RKO (cell line): Measurements from ENCODE around the gene APBA2.

ENCODE experiments used
- DNase-seq: peaks from one replicate; pipeline ENCODE4 v3.0.0-alpha.2; 2016; ENCODE audit warnings: low spot score

The APBA2 gene

DNA sequence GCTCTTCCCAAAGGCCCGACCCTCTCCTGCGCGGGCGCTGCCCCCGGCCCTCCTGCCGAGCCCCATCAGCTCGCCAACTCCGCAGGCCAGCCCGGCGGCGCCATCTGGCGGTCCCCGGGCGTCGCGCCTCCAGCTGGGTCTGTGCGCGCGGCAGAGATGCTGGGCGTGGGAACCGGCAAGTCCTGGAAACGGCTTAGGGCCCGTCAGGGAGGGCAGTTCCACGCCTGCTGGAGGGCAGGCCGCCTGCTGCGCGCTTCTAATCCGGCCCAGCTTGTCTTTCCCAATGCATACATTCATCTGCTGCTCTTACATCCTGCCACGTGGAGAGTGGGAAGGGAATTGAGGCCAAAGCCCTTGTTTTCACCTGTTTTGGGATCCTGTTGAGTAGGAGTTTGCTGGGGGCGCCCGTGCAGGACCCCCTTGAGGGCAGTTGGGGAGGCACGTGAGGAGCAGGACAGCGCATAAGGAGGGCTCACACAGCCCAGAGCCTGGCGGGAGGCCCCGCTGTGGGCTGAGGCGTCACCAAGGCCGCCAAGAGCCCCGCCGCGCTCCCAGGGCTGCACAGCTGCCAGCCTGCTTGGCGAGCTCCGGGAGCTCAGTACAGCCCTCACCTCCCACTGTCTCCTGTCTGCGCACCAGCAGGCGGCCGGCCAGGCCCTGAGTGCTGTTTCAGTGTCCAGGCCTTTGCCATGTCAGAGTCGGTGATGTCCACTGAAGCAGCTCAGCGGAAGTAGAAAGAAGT lies 218.2 kb downstream of the APBA2 start:
- no peak for DNase-seq

DNA sequence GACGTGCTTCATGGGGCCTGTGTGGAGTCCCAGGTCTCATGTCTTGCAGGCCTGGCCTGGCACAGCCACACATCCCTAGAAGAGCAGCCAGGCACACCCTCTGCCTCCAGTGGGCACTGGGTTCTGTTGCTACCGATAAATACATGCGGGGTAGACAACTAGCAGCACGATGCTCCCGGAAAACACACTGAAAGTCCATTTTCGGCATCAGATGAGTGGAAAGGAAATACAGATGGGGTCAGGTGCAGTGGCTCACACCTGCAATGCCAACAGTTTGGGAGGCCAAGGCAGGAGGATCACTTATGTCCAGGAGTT lies 218.7 kb downstream of the APBA2 start:
- no peak for DNase-seq

DNA sequence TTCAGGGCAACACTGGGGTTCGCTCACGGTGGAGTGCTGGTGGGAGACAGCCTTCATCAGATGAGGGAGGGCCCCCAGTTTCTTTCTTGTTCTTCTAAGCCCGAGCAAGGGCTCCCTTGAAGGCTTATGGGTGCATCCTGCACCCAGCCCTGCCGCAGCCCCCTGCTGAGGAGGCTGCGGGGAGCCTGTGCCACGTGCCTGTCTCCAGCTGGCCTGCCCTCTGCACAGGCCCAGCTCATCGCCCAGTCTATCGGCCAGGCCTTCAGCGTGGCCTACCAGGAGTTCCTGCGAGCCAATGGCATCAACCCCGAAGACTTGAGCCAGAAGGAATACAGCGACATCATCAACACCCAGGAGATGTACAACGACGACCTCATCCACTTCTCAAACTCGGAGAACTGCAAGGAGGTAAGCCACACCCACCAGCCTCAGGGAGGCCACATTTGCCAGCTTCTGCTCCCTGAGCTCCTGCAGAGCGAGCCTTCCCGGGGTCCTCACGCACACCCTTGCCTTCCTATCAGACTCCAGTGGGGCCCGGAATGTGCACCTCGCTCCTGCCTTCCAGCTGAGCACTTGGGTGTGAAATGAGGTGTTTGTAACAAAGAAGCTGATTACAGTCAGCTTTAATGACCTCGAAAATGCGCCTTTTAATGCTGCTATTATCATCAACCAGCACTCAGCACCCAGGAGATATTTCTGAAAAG lies 219.5 kb downstream of the APBA2 start:
- DNase-seq = no peak

DNA sequence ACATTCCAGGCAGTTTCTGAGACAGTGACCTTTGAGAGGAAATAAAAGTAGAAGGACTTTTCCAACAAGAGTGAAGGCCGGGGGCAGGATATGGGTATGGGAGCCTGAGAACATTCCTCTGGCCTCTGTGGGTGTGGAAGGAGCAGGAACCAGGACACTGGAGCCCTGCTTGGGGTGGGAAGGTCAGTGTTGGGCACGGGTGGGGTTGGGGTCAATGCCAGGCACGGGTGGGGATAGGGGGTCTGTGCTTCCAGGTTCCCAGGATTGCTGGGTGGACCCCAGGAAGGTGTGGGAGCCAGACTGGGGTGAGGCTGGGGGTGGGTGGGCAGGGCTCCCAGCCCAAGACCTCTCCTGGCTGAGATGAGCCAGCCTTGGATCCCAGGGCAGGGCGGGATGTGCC lies 220.3 kb downstream of the APBA2 start:
- no peak for DNase-seq

DNA sequence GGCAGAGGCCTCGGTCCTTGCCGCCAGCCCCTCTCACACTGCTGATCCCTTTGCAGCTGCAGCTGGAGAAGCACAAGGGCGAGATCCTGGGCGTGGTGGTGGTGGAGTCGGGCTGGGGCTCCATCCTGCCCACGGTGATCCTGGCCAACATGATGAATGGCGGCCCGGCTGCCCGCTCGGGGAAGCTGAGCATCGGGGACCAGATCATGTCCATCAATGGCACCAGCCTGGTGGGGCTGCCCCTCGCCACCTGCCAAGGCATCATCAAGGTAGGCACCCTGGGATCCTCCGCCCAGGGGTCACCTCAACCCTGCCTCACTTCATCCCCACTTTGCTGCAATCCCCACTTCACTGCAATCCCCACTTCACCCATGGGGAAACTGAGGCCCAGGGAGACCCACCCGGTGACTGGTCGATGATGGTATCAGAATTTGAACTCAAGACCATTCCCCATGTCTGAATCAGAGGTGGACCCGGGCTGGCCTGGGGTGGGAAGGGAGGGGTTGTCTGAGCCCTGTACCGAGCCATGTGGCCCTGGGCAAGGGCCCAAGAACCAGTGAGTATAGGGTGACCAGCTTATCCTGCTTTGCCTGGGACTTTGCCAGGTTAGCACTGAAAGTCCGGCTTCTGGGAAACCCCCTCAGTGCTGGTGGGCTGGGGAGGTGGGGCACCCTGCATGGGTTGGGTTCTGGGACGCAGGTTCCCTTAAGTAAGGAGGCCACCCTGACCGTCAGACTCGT lies 220.9 kb downstream of the APBA2 start:
- no peak for DNase-seq

DNA sequence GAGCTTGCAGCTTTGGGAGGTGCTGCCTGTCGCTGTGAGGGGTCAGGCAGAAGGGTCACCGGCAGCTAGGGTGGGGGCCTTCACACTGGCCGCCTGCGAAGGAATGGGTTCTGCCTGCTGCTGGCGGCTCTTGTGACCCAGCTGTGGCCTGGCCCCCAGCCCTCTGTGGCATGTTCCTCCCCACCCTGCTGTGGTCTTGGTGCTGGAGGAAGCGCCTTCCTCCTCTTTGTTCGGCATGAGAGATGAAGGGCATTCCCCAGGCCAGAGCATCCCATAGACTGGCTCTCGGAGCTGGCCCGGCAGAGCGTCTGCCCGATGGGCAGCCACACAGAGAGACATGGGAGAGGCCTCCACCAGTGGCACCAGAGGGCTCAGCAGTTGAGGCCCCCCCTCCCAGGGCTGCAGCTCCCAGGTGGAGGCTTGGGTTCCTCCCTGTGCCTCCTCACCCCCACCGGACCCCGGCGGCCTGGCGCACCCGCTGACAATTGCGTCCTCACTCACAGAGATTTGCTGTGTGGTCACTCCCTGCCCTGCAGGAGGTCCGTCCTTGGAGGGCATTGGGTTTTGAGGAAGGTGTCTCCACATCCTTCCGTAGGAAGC lies 221.6 kb downstream of the APBA2 start:
- DNase-seq = no peak

DNA sequence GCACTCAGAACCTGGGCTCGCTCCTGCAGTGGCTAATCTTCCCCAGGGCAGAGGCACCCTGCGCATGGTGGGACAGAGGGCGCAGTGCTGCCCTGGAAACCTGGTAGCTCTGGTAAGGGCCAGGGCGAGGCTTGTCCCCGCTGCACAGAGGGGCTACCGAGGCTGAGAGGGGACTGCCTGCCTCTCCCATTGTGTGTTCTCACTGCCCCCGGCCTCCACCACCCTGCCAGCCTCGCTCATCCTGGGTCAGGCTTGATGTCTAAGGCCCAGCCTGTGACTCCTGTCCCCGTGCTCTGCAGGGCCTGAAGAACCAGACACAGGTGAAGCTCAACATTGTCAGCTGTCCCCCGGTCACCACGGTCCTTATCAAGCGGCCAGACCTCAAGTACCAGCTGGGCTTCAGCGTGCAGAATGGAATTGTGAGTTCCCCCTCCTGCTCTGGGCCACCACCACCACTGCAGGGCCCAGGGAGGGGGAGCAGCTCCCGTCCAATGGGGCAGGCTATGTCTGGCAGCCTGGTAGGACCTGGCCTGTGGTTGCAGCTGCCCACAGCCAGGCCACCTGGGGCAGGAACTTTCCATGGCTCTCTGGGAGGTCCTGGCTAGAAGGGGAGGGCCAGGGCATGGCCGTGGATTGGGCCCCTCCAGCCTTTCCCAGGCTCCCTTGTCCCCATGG lies 222.3 kb downstream of the APBA2 start:
- no peak for DNase-seq

DNA sequence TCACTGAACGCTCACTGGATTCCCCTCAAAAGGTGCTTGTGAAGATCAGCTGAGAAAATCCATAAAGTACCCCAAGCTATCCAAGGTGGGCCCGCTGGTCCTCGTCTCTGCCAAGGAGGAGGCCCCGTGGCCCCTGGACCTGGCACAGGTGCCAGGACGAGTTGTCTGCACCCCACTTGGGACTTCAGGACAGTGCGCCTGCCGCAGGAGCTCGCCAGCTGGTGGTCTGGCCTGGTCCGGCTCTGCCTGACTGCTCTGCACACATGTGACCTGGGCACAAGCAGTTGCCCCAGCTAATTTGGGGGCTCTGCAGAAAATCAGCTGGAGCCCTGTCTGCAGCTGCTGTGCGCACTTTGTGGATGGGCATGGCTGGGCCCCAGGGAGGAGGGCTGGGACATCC lies 224.0 kb downstream of the APBA2 start:
- DNase-seq = no peak

DNA sequence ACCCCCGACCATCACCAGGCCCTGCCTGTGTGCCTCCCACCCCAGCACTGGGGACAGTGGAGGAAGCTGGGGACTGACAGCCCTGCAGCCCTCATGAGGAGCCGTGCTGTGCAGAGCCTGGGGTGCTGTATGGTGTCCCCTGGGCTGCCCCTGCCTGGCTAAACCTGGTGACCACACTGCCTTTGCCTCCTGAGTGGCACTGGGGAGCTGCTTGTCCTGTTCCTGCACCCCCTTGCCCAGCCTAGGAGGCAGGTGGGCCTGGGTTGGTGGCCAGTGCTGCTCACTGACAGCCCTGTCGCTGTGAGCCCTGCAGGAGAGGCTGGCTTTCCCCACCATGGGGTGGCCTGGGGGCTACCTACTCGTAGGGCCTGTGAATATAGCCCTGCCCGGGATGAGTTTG lies 224.4 kb downstream of the APBA2 start:
- no peak for DNase-seq

DNA sequence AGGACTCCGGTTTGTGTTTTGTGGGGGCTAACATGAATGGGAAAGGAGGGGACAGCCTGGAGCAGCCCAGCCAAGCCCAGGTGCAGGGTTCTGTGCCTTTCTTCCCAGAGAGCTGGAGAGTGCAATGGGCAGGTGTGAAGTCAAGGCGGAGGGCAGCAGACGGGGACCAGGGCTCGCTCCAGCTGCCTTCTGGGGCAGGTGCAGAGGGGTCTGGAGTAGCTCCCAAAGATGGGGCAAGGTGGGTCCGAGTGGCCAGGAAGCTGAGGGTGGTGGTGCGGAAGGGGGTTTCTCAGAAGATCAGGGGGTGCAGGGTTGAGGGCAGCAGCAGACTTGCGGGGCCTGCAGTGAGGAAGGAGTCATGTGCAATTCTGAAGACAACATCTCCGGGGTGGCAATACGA lies 225.0 kb downstream of the APBA2 start:
- DNase-seq = no peak

DNA sequence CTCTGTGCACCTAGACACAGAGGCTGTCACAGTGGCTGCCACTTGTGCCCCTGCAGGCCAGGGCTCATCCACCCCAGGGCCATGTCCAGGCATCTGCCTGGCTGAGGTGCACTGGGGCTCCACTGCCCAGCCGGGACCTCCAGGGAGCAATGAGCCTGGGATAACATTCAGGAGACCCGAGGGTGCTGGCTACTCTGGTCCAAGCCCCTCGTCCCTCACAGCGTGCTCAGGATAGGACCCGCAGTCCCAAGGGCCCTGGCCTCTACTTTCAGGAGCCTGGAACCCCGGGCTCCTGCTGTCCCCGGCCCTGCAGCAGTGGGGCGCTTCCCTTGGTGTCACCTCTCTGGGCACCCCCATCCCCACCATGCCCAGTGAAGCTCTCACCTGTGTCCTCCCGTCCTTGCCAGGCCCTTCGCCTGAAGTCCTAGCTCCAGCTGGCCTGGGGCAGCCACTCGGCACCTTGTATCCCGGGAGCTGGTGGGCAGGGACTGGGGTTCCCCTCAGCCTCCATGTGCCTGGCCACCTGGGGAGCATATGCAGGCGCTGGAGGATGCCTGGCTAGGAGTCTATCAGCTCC lies 226.0 kb downstream of the APBA2 start:
- DNase-seq = no peak

DNA sequence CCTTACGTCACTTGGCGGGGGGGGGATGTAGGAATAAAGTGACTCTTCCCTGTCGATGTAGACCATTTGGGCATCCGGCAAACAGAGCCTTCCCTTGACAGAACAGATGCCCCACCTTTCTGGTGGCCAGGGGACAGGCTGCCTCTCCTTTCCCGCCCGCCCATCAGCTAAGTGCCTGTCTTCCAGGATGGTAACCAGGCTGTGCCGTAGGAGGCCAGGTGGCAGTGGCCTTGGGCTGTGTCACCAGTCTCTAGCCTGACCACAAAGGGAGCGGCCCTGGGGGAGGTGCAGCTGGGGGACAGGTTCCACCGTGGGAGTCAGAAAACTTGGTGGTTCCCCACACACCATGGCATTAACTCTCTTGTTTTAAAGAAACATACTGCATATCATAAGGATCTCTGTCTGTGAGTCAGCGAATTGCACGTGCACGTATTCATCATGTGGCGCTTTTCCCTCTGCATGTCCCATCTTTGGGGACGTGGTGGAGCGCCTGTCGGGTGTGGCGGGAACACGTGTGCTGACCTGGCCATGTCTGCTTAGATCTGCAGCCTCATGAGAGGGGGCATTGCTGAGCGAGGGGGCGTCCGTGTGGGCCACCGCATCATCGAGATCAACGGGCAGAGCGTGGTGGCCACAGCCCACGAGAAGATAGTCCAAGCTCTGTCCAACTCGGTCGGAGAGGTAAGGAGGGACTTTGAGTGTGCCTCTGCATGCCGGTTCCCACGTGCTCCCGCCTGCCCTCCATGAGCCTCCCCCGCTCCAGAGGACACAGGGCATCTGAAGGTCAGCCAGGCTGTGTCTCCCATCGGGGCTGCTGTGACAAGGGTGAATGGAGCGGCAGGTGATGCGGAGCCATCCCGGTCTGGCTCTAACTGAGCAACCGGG lies 227.8 kb downstream of the APBA2 start:
- no peak for DNase-seq

DNA sequence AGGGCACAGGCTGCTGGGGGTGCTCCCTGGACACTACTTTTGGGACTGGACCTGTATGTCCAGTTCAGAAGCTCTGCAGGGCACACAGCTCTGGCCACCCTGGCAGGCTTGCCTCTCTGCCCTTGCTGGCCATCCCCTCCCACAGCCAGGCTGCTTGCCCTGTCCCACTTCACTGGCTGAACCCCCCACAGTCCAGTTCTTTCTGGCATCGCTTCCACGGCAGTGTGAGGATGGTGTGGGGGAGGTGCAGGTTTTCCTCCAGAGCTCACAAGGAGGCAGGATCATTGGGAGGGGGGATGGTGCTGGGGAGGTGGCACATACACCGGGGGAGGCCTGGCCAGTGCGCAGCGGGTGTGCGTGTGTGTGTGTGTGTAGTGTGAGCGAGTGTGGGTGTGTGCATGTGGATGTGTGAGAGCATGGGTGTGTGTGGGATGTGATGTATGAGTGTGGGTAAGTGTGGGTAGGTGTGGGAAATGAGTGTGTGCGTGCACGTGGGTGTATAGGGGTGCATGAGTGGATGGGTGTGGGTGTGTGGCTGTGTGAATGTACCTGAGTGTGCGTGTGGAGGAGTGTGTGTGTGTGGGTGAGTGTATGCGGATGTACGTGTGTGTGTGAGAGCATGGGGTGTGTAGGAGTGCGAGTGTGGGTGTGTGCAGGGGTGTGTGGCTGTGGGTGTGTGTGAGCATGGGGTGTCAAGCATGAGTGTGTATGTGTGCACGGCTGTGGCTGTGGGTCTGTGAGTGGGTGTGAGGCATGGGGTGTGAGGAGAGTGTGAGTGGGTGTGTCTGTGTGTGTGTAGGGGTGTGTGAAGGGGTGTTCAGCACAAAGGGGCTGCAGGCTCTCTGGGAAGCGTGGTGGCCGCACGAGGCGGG lies 228.7 kb downstream of the APBA2 start:
- DNase-seq = no peak

DNA sequence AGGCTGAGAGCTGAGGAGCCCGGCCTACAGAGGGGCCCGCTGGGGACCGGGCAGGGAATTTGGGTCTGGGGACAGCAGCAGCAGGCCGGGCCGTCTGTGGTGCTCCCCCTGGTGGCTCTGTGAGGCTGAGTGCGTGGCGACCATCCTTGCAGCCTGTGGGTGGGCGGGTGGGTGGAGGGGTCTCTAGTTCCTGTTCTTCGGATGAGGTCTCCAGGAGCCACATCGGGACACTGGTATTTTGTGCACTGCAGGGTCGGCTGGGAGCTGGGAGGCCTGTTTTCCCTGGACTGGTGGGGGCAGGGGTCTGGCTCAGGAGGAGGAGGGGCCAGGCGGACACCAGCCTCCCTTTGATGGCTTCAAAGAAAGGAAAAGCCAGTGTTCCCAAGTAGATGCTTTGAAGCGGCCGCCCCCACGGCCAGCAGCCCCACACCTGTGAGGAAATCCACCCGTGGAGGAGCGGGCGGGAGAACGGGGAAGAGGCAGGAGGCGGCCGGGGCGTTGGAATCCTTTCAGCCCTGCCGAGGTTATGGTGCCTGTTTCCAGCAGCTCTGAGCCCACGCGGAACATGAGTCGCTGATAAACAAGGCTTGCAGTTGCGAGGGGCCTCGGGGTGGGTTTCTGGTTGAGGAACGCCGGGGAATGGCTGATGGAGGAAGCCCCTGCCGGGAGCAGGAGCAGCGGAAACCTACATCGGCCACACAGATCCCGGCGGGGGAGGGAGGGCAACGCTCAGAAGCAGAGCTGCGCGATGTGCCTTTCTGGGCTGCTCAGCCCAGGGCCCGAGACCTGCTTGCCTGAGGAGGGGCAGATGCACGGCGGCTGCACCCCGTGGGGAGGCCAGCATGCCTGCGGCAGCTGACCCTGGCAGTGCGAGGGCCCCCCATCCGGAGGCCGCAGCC lies 229.6 kb downstream of the APBA2 start:
- DNase-seq = no peak

DNA sequence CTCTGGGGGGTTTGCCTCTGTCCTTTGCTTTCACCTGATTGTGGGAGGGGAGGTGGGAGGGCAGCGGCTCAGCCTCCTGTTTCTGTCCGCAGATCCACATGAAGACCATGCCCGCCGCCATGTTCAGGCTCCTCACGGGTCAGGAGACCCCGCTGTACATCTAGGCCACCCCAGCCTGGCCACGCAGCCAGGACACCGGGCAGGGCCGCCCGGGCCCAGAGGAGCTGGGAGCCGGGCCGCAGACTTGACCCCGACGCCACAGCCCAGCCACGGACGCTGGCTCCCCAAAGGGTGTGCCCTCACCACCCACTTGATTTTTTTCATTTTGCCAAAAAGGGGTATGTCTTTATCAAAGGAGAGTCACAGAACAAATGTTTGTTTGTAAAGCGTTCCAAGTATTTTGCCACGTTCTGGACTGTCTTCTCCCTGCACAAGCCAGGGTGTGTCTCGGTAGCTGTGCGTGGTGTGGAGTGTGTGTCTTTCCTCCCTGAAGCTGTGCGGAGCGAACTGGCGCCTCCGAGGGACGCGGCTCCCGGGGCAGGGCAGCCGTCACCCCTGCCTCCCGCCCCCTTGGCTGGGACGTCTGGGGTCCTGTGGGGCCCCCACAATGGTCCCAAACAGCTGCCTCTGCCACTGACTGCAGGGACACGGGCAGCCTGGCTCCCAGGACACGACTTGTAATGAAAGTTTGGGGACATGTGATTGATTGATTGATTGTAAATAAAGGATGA lies 231.4 kb downstream of the APBA2 start:
- no peak for DNase-seq

DNA sequence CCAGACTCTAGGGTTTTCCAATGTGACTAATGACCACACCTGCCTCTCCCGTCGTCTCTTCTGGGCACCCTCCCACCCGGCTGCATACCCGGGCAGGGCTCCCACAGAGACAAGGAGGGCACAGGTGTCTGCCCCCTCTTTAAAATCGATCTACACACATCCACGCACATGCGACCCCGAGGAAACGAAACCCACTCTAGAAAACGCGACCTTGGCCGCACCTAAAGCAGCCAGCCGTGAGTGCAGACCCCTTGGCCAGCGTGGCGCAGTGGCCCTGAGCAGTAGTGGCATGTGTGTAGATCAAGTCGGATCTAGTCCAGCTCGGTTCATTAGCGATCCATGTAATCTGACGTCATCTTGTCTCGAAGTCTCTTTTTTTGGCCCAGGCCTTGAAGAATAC lies 232.0 kb downstream of the APBA2 start:
- DNase-seq = no peak

DNA sequence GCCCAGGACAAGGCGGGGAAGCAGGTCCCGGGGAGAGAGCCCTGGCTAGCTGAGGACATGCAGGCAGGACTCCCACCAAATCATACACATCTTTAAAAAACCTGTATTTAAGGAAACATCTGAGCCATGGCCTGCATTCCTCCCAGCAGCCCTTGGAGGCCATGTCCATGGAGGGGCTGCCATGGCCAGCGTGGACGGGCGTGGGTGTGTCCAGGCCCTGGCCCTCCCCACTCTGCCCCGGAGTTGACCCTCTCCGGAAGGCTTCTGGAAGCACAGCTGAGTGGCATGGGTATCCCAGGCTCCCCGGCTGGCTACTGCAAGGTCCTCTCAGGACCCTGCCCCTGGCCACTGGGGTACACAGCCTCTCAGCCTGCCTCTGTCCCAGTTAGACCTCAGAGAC lies 234.1 kb downstream of the APBA2 start:
- no peak for DNase-seq
